Panc1 (cell line): ENCODE measurements around the gene MAP9. TPM values are rescaled to one million over a fixed set of nuclear protein-coding genes. Genes with fewer than 3 reads are reported as not detected.

Experiments
- total RNA-seq: library from RNA; stranded (reverse); gene quantifications from one replicate; pipeline ENCODE4 v1.2.1, GENCODE V29; 2021; ENCODE audit not compliant: unreplicated experiment

MAP9 gene
- total RNA-seq, 1 experiment from 2014 or later: 9.8 TPM

Other genes starting within 250 kb of the MAP9 start
- gene NPY2R, start 168.3 kb downstream of the MAP9 start, total RNA-seq: not detected